GM19463 (cell line): ENCODE measurements around the gene RTN4R.

Experiments used
- ATAC-seq: cut with Tn5 transposase; IDR thresholded peaks from one replicate; pipeline ENCODE4 v1.9.1; 2021; ENCODE audit warnings: mild to moderate bottlenecking, moderate library complexity; ENCODE audit not compliant: unreplicated experiment

Gene RTN4R

DNA sequence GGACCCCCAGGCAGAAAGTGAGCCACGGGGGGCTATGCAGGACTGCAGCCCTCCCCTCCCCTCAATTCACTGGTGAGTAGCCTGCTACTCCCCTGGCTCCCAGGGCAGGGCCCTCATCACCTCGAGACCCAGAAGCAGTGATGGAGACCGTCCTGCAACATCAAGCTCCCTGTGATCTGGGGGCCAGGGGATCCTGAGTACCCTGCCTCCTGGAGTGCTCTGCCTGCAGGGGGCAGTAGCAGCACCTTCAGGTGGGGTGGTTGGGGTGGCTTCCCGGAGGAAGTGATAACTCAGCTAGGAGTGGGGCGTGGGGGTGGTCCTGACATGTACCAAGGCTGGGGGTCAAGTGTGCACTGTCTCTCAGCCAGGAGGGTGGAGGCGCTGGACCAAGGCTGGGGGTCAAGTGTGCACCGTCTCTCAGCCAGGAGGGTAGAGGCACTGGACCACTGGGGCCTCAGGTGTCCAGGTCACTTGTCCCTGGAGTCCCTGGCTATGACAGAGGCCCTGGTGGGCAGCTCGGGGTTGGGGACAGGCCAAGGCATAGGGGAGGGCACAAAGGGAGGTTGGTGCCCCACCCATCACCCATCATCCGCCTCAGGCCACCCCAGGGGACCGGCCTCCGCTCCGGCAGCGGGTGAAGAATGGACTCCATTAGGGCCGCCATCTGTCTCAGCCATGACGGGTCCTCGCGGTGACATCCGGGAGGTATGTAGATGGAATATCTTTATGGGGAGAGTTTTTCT, 9.4 kb downstream of the RTN4R start:
- ATAC-seq = no peak

DNA sequence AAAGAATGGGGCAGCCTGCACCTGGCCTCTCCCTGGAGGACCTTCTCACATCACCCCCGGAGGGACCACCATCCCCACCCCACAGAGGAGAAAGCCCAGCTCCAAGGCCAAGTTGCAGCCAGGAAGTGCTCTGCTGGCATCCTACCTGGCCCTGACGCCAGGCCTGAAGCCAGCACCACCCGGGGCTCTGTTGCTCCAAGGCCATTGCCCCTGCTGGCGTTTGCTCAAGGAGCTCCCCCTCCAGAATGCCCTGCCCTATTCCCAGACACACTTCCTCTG, 10.2 kb downstream of the RTN4R start:
- ATAC-seq = no peak

DNA sequence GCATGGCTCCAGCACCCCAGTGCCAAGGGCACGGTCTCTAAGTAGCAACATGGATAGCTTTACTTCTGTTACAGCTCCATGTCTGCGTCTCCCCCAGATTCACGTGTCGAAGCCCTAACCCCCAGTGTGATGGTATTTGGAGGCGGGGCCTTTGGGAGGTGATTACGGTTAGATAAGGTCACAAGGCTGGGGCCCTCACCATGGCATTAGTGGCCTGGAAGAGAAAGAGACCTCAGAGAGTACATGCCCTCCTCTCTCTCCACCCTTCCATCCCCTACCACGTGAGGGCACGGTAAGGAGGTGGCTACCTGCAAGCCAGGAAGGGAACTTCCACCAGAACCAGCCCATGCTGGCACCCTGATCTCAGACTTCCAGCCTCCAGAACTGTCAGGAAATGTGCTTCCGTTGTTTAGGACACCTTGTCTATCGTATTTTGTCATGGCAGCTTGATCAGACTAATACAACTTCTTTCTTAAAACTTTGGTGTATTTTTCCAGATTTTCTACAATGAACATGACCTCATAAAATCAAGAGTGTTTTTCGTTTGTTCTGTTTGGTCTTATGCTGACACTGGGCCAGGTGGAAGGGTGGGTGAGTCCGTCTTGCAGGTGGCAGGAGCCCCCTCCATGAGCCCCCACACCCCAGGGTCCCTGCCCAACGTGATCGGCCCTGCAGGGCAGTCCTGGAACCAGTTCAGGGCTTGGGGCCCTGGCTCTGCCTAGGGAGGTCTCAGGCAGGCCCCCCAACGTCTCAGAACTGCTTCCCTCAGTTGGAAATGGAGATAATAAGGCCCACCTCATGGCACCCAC, 10.7 kb downstream of the RTN4R start:
- ATAC-seq = no peak

DNA sequence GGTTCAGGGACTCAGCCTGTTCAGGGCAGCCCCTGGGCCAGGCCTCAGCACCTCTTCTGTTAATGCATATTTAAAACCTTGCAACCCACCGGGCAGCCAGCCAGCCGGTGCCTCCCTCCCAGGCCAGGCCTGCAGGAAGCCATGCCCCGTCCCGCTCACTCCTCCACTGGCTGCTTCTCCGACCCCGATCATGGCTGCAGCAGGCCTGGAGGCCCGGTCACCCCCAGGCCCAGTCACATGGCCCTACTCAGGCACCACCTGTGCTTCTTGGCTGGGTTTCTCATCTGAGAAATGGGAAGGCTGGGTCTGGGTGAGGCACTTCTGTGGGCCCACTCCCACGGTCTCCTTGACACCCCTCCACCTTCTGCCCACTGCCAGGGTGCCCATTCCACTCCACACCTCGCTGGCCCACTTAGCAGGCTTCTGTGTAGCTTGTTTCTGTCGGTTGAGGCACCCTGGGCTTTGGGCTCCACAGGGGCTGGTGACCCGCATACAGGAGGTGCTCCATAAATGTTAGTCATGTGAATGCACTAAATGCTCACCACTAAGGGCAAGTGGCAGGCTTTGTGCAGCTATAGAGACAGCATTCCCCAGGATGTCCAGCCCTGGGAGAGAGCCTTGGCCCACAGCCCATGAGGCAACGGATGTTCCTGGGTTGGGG, 11.4 kb downstream of the RTN4R start:
- no peak for ATAC-seq

DNA sequence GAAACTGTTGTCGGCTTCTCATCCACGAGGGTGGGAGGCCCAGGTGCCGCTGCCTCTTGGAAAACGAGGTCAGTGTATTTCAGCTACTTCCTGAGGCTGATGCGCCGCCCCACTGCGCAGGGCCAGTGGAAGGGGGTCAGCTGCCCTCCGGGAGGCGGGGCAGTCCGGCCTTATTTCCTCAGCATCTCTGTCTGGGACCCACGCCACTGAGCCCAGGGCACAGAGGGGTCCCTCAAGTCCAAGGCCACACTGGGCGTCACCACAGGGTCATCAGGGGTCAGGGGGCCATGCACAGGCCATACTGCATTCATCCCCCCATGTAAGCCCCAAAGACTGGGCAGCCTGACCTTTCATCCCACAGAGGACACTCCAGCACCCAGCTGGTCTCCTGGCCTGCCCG, 12.1 kb downstream of the RTN4R start:
- no peak for ATAC-seq

DNA sequence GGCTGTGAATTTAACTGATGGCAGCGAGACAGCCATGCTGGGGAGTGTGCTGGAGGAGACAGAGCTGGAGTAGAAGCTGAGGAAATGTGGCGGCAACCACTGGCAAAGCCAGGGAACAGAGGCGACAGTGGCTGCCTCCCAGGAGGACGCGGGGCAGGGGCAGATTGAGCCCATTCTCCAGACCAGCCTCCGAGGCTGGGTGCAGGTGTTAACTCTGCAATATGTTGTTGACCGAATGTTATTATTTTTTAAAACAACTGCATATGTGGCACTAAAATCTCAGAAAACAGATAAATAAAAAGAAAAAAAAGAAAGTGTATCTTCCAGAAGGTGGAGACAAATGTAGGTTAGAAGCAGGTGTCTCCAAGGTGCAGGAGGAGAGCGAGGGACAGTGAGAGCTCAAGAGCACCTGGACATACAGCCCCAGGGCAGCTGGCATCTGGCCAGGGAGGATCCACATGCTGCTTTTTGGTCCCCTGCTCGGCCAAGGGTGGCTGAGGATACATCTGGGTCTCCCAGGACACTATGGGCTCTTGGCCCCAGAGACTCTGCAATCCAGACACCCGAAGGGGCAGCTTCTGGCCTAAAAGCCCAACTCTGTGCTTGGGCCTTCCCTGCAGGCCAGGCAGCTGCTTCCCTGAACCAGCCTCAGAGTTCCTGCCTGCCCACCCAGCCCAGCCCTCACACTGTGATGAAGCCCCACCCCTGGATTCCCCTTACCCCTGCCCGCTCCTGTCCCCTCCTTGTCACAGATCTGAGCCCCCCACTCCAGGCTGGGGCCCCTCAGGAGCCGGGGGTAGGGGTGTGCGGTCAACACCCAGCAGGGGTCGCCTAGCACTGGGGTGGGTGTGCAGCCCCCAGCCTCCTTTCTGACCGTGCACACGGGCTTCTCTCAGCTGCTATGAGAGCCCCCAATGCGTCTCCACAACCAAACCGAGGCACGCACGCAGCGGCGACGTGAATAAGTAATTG, 12.9 kb downstream of the RTN4R start:
- no peak for ATAC-seq

DNA sequence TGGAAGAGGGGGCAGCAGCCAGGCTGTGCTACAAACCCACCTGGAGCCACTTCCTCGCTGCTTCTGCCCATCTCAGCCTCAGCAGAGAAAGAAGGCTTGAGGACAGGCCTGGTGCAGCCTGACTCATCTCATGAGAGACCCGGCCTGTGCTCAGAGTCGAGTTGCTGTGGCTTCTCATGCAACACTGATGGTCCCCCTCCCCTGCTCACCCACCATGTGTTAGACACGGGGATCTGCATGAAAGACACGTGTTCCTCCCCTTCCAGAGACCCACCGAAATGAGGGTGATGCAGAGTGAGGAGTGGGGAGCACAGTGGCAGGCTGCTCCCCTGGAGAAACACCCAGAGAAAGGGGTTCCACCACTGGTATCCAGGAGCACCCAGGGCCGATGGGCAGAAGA, 15.0 kb downstream of the RTN4R start:
- ATAC-seq = no peak

DNA sequence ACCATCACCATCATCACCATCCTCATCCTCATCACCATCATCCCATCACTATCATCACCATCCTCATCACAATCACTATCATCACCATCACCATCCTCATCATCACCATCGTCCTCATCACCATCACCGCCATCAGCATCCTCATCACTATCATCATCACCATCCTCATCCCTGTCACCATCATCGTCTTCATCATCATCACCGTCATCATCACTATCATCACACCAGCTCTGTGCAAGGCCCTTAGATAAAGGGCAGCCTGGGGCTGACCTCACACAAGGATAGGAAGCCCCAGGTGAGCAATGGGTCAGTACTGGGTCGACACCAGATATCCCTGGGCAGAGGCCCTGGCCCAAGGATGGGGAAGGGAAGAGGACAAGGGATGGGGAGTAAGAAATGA, 16.1 kb downstream of the RTN4R start:
- ATAC-seq = no peak

DNA sequence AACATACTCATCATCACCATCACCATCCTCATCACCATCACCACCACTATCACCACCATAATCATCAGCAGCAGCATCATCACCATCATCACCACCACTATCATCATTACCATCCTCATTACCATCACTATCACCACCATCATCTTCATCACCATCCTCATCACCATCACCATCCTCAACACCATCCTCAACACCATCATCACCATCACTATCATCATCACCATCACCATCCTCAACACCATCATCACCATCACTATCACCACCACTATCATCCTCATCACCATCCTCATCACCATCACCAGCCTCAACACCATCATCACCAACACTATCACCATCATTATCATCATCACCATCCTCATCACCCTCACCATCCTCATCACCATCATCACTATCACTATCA, 16.6 kb downstream of the RTN4R start:
- ATAC-seq = no peak

DNA sequence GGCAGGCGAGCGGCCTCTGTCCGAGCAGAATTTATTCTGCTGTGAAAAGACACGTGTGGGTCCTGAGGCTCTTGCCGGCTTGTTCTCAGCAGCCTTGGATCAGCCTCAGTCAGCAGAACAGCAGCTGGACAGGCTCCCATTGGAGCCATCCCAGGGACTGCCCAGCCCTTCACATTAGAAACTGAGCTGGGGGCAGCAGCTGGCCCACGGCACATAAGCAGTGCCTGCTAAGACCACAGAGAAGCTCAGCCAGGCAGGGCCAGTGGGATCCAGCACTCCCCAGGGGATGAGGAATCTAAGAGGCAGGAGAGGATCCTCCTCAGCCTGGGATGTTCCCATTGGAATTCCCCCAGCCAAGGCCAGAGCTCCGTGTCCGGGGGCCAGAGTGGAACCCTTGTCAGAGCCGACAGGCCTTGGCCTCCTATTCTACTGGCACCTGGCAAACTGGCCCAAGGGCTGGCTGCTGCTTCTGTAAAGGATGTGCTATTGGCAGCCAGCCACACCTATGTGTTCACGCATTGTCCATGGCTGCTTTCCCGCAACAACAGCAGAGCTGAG, 18.2 kb downstream of the RTN4R start:
- no peak for ATAC-seq

DNA sequence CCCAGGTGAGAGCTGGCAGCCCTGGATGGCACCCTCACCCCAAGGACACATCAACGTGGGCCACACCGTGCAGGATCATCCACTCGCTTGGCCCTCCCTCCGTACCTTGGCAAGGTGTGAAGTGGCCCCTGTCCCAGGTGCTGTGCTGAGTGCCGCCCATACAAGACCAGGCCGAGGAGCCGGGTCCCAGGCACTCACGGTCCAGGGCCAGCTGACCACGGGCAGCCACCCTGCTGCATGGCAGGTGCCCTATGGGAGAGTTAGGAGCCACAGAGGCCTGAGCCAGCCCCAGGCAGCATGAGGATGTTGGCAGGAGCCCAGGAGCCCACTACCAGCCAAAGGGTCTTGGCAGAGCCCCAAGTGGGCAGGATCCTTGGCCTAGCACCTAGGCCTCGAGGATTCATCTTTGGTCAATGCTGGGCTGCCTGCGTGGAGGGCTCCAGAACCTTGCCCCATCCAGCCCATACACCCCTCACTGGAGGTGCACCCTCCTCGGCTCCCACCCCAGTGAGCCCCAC, 19.6 kb downstream of the RTN4R start:
- no peak for ATAC-seq

DNA sequence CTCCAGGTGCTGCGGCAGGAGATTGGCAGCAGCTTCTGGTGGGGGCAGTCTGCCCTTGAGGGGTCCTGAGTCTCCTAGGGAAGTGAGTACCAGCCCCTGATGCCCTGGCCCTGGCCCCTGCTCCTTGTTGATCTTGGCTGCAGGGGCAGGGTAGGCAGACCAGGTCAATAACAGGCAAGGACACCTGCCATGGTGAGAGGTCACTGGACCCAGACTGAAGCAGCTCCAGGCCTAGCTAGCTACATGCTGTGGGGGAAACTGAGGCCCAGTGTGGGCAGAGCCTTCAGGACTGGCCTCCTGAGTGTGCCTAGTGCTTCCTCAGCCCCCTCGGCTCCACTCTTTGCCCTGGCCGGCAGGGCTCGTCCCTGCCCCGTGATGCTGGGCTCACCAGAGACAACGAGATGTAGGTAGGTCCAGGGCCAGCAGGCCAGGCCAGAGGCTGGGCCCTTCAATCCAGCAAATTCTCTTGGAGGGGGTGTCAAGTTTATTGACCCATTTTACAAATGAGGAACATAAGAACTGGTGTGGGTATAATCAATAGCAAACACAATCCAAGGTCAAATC, 20.4 kb downstream of the RTN4R start:
- no peak for ATAC-seq

DNA sequence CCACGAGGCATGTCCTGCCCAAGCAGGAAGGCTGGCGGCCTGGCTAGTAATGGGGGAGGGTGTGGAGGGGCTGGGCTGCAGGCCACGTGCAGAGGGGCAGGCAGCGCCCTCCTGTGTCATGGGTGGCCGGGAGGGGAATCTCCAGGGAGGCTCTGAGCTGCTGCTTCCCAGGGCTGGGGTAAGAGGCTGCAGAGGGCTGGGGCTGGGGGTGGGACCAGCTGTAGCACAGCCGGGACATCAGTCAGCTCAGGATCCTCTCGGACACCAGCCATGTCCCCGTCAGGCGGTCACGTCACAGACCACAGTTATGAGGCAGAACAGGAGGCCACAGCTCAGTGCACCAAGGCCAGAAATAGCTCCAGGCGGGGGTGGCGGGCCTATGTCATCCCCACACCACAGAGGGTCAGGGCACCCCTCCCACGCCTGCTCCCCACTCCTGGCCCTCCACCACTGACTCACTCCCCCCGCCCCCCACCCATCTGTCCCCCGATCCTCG, 21.1 kb downstream of the RTN4R start:
- no peak for ATAC-seq

DNA sequence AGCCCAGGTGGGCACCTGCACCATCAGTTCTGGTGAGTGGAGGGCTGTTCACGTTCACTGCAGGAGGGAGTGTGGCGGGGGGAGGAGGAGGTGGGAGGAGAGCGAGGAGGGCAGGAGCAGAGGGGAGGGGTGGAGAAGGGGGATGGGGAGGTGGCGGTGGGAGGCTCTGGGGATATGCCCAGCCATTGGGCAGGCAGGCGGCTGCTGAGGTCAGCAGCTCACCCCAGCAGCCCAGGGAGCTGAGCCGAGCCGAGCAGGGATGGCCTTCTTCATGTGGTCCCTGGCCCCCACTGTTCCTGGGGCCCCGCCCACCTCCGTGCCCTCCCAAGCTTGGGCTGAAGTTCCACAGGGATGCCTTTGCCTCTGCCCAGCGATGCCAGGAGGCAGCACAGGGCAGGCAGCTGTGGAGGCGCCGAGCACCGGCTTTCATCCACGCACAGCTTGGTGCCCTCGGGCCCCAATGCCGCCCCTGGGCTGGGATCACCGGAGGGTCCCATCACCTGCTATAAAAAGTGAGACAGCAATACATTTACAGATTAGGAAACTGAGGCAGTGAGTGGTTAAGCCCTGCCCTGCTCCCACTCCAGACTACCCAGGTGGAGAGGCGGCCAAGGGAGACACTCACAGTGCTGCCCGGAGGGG, 21.6 kb downstream of the RTN4R start:
- no peak for ATAC-seq

DNA sequence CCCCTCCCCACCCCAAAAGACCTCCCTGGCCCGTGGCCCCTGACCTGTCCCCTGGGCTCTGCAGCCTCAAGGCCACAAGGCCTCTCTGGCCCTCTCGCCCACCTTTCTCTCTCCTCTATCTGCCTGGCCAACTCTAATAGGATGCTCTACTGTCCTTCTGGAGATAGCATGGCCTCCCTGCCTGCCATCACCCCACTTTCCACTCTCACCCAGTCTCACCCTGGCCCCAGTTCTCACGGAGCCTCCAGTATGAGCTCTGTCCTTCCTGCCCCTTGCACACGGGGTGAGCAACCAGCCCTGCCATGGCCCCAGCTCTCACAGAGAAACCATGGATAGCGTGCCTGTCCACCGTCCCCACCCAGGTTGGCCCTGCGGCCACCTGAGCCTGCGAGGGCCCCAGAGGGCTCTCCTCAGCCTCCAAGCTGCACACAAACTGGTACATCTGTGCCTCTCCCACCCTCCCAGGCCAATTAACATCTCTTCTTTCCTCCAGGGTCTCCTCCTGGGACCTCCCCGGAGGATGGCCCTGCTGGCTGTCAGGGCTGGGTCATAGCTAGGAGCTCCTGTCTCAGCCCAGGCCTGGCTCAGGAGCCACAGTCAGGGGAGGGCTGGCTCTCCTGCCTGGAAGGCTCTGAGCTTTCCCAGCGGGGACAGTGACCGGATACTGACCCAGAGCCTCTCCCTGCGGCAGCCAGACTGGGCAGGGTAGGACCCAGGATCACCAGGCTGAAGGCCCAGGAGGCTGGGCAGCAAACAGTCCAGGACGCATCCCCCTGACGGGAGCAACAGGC, 22.3 kb downstream of the RTN4R start:
- ATAC-seq = no peak

DNA sequence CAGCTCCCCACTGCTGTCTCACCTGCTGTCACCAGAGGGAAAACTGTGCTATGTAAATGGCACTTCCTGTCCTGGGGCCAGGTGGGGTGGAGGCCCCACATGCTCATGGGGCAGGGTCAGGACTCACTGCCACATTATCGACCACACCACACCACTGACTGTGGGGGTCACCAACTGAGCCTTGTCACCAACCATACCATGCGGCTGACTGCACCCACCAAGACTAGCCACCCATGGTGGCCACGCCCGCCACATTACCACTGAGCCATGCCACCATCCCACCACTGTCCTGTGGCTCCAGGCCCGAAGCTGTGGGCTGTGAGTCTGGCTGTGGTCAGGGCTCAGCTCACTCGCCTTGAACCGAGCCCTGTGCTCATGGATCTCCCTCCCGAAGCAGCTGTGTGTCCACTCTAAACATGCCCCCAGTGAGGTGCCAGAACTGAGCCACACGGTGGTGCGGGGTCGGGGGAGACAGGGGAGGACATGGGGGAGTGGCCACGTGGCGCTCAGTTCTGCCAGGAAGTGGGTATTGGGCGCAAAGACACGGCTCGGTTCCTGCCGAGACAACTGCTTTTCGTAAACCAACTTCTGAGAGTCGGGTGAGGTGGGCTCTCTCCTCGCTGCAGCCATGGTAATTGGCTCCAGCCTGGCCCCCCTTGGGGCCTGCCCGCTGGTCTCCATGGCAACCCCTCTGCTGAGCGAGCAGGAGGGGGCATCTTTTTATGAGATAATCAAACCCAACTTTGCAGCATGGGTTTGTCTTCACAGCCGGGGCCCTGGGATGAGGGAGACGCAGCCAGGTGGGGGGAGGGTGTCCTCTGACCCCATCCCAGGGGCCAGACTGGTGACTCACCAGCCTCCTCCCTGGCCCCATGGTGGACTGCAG, 23.2 kb downstream of the RTN4R start:
- no peak for ATAC-seq

DNA sequence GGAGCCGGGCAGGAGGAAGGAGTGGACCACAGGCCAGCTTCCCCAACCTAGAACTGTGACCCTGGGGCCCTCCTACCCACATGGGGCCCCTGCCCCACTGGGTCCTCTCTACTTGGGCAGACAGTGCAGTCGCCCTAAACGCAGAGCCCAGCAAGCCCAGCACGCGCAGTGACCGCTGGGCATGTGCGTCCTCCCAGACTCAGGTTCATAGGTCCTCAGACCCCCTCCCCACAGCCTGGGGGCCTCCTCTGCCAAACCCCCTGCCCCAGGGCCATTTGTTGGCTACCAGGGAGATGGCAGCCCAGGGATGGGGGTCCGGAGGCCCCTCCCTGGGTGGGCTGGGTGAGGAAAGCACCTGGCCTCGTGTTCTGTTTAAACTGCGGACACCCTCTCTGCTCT, 23.9 kb downstream of the RTN4R start:
- ATAC-seq = no peak
